Skeletal muscle satellite cell (primary cell): ENCODE data around the gene FERMT2.
A peak's percentile ranks its signal among the peaks of the same experiment; 100 is the strongest.
"Not testable (repeated sequence)": the region's sequence is repeated elsewhere in the genome, so short reads cannot be mapped to it uniquely, and the experiment has no call there.

Experiments
- H3K27me3 ChIP-seq: 2 replicates; pipeline ENCODE4 v1.7.0; 2013; ENCODE audit warnings: low read length; ENCODE audit not compliant: control insufficient read depth, insufficient read depth
- H3K36me3 ChIP-seq: 2 replicates; pipeline ENCODE4 v1.7.0; 2013; ENCODE audit warnings: mild to moderate bottlenecking, control low read depth, low read length; ENCODE audit not compliant: insufficient read depth
- H3K4me1 ChIP-seq: 2 replicates; pipeline ENCODE4 v1.7.0; 2013; ENCODE audit warnings: low read length; ENCODE audit not compliant: control insufficient read depth, insufficient read depth
- H3K4me2 ChIP-seq: 2 replicates; pipeline ENCODE4 v1.7.0; 2013; ENCODE audit warnings: mild to moderate bottlenecking, low read length
- H3K4me3 ChIP-seq: 2 replicates; pipeline ENCODE4 v1.7.0; 2013; ENCODE audit warnings: low read length
- H3K9ac ChIP-seq: 2 replicates; pipeline ENCODE4 v1.7.0; 2013; ENCODE audit warnings: mild to moderate bottlenecking, low read depth, low read length, moderate library complexity
- H3K9me3 ChIP-seq: replicated peaks from 2 replicates; pipeline ENCODE4 v1.7.0; 2013; ENCODE audit warnings: mild to moderate bottlenecking, control low read depth, low read length

FERMT2 gene

GRCh38 chr14:52875707-52876106, 75.1 kb downstream of the FERMT2 start:
- no peak overlapping the region for H3K4me3 ChIP-seq
- H3K9me3 ChIP-seq: no peaks in the 10 kb centered on the region
- H3K27me3 ChIP-seq: no peaks in the 10 kb centered on the region
- H3K9ac ChIP-seq: peak overlapping the region; percentile 4
- H3K4me1 ChIP-seq: peaks cover 61% of the 10 kb centered on the region
- H3K36me3 ChIP-seq: peaks cover 99% of the 10 kb centered on the region
- no peak overlapping the region for H3K4me2 ChIP-seq

- Histone ChIP-seq H3K9me3 (no peaks in the 10 kb centered on the region), H3K4me2 (no peak overlapping the region), H3K4me1 (peaks cover 51% of the 10 kb centered on the region), H3K4me3 (no peak overlapping the region), H3K9ac (no peak overlapping the region), H3K27me3 (no peaks in the 10 kb centered on the region), H3K36me3 (peaks cover 97% of the 10 kb centered on the region)
These were observed 76.5 kb downstream of the FERMT2 start for GRCh38 chr14:52874389-52874788.

GRCh38 chr14:52873694-52874093, 77.2 kb downstream of the FERMT2 start:
- H3K4me1 ChIP-seq: peaks cover 51% of the 10 kb centered on the region
- H3K4me2 ChIP-seq: no peak overlapping the region
- peaks cover 97% of the 10 kb centered on the region for H3K36me3 ChIP-seq
- no peaks in the 10 kb centered on the region for H3K27me3 ChIP-seq
- no peaks in the 10 kb centered on the region for H3K9me3 ChIP-seq
- no peak overlapping the region for H3K4me3 ChIP-seq
- H3K9ac ChIP-seq: no peak overlapping the region

GRCh38 chr14:52873065-52873464, 77.8 kb downstream of the FERMT2 start:
- Histone ChIP-seq H3K4me2 (no peak overlapping the region), H3K36me3 (peaks cover 98% of the 10 kb centered on the region), H3K9ac (no peak overlapping the region), H3K27me3 (no peaks in the 10 kb centered on the region), H3K4me3 (no peak overlapping the region), H3K9me3 (no peaks in the 10 kb centered on the region), H3K4me1 (peaks cover 46% of the 10 kb centered on the region)

GRCh38 chr14:52871606-52872005, 79.2 kb downstream of the FERMT2 start:
- no peak overlapping the region for H3K4me3 ChIP-seq
- H3K4me1 ChIP-seq: peaks cover 32% of the 10 kb centered on the region
- H3K36me3 ChIP-seq: peaks cover 98% of the 10 kb centered on the region
- no peak overlapping the region for H3K4me2 ChIP-seq
- H3K9ac ChIP-seq: no peak overlapping the region
- no peaks in the 10 kb centered on the region for H3K9me3 ChIP-seq
- H3K27me3 ChIP-seq: no peaks in the 10 kb centered on the region

- no peak overlapping the region for H3K9ac ChIP-seq
- no peak overlapping the region for H3K4me3 ChIP-seq
- H3K36me3 ChIP-seq: peaks cover 98% of the 10 kb centered on the region
- H3K27me3 ChIP-seq: no peaks in the 10 kb centered on the region
- no peak overlapping the region for H3K4me2 ChIP-seq
- no peaks in the 10 kb centered on the region for H3K9me3 ChIP-seq
- H3K4me1 ChIP-seq: peaks cover 17% of the 10 kb centered on the region
These were observed 81.8 kb downstream of the FERMT2 start for GRCh38 chr14:52868911-52869618.

GRCh38 chr14:52864893-52865292, 86.0 kb downstream of the FERMT2 start:
- peaks cover 94% of the 10 kb centered on the region for H3K36me3 ChIP-seq
- H3K9me3 ChIP-seq, H3K9ac ChIP-seq, H3K4me2 ChIP-seq, H3K4me3 ChIP-seq, H3K27me3 ChIP-seq: not testable (repeated sequence)
- peaks cover 30% of the 10 kb centered on the region for H3K4me1 ChIP-seq

GRCh38 chr14:52863334-52863700, 87.5 kb downstream of the FERMT2 start:
- Histone ChIP-seq H3K36me3 (peaks cover 91% of the 10 kb centered on the region), H3K9ac (peak overlapping the region; percentile 73)

GRCh38 chr14:52862632-52863333, 88.1 kb downstream of the FERMT2 start:
- peak overlapping the region; percentile 13 for H3K4me3 ChIP-seq
- H3K4me1 ChIP-seq: peaks cover 30% of the 10 kb centered on the region
- H3K9ac ChIP-seq: peak overlapping the region; percentile 73
- H3K4me2 ChIP-seq: peak overlapping the region; percentile 52
- H3K36me3 ChIP-seq: peaks cover 91% of the 10 kb centered on the region
- H3K9me3 ChIP-seq: no peaks in the 10 kb centered on the region
- H3K27me3 ChIP-seq: no peaks in the 10 kb centered on the region

More at GRCh38 chr14:52863334-52863700, 87.5 kb downstream of the FERMT2 start:
- H3K9me3 ChIP-seq: no peaks in the 10 kb centered on the region
- H3K4me3 ChIP-seq: peak overlapping the region; percentile 13
- peak overlapping the region; percentile 52 for H3K4me2 ChIP-seq
- no peaks in the 10 kb centered on the region for H3K27me3 ChIP-seq
- H3K4me1 ChIP-seq: peaks cover 30% of the 10 kb centered on the region

GRCh38 chr14:52861403-52861802, 89.4 kb downstream of the FERMT2 start:
- no peaks in the 10 kb centered on the region for H3K9me3 ChIP-seq
- H3K4me2 ChIP-seq: no peak overlapping the region
- H3K9ac ChIP-seq: no peak overlapping the region
- no peak overlapping the region for H3K4me3 ChIP-seq
- no peaks in the 10 kb centered on the region for H3K27me3 ChIP-seq
- peaks cover 91% of the 10 kb centered on the region for H3K36me3 ChIP-seq
- peaks cover 30% of the 10 kb centered on the region for H3K4me1 ChIP-seq

GRCh38 chr14:52860910-52861309, 89.9 kb downstream of the FERMT2 start:
- Histone ChIP-seq H3K36me3 (peaks cover 91% of the 10 kb centered on the region), H3K4me3 (no peak overlapping the region), H3K9me3 (no peaks in the 10 kb centered on the region), H3K9ac (no peak overlapping the region), H3K4me1 (peaks cover 30% of the 10 kb centered on the region), H3K27me3 (no peaks in the 10 kb centered on the region), H3K4me2 (no peak overlapping the region)

- H3K9me3 ChIP-seq: no peaks in the 10 kb centered on the region
- H3K27me3 ChIP-seq: no peaks in the 10 kb centered on the region
- H3K4me1 ChIP-seq: peaks cover 30% of the 10 kb centered on the region
- no peak overlapping the region for H3K4me2 ChIP-seq
- H3K36me3 ChIP-seq: peaks cover 87% of the 10 kb centered on the region
- no peak overlapping the region for H3K4me3 ChIP-seq
- H3K9ac ChIP-seq: no peak overlapping the region
These were observed 90.6 kb downstream of the FERMT2 start for GRCh38 chr14:52860209-52860608.
